Liver (tissue), 3 donors: ENCODE data around the gene BRCA2.

Experiments
- GABPA ChIP-seq, 2 donors: IDR thresholded peaks in 1 of 2; conservative IDR thresholded peaks in 1 of 2; 2 replicates each; pipeline ENCODE4 v1.6.1; 2016; ENCODE audit warnings: antibody characterized with exemption in 2 of 2, mild to moderate bottlenecking in 1 of 2, moderate library complexity in 1 of 2
- JUND ChIP-seq, 2 donors: IDR thresholded peaks; 2 replicates each; pipeline ENCODE4 v1.6.1; 2016; ENCODE audit warnings: antibody characterized with exemption in 2 of 2
- RAD21 ChIP-seq, 2 donors: IDR thresholded peaks; 2 replicates each; pipeline ENCODE4 v1.6.1; 2016; ENCODE audit warnings: antibody characterized with exemption in 2 of 2, mild to moderate bottlenecking in 2 of 2
- TAF1 ChIP-seq: conservative IDR thresholded peaks from 2 replicates; pipeline ENCODE4 v1.6.1; 2016; ENCODE audit warnings: antibody characterized with exemption, mild to moderate bottlenecking
- YY1 ChIP-seq: IDR thresholded peaks from 2 replicates; pipeline ENCODE4 v1.6.1; 2016; ENCODE audit warnings: antibody characterized with exemption, mild to moderate bottlenecking
- TF ChIP-seq, protein P1 (sequence below): fragments of 150-350 bp; IDR thresholded peaks from 2 replicates; pipeline ENCODE4 v1.5.1; 2017; ENCODE audit warnings: improper control_type of control experiment, low read depth, low read length; ENCODE audit not compliant: missing input control
- TF ChIP-seq, protein P2 (sequence below): IDR thresholded peaks from 2 replicates; pipeline ENCODE4 v1.6.1; 2016; ENCODE audit warnings: antibody characterized with exemption, mild to moderate bottlenecking
- TF ChIP-seq, protein P3 (sequence below): IDR thresholded peaks from 2 replicates; pipeline ENCODE4 v1.6.1; 2016; ENCODE audit warnings: antibody characterized with exemption
- donor health status: healthy.
- donor health status: healthy.

DNA sequence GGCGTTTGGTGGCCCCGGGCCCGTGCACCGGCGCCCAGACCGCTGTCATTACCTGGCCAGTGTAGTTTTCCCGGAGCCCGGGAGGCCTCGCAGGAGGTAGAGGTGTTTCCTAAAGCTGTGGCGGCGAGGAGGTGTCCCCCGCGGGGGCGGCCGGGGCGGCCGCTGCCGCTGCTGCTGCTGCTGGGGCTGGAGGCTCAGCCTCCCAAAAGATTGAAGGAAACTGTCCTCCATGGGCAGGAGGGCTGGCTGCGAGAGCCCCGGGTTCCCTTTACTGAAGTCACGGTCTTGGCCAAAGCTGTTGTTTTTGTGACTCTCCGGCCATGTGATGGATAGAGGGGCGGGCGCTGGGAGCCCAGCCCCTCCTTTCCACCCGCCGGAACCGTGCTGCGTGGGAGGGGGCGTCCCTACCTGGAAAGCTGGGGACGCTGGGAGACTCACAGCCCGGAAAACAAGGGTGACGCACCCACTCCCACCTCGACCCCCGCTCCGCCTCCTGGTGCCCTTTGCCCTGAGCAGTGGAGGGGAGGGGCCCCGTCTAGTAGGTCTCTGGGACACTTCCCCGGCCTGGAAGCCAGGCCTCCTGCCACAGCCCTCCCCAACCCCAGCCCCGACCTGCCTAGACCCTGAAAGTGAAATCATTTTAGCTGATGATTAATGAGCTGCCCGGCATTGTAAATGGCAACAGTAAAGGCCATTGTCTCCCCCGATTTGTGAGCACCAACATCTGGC lies 112.7 kb downstream of the BRCA2 start, which contains the start of gene N4BP2L1:
- TF ChIP-seq, protein P1, sequence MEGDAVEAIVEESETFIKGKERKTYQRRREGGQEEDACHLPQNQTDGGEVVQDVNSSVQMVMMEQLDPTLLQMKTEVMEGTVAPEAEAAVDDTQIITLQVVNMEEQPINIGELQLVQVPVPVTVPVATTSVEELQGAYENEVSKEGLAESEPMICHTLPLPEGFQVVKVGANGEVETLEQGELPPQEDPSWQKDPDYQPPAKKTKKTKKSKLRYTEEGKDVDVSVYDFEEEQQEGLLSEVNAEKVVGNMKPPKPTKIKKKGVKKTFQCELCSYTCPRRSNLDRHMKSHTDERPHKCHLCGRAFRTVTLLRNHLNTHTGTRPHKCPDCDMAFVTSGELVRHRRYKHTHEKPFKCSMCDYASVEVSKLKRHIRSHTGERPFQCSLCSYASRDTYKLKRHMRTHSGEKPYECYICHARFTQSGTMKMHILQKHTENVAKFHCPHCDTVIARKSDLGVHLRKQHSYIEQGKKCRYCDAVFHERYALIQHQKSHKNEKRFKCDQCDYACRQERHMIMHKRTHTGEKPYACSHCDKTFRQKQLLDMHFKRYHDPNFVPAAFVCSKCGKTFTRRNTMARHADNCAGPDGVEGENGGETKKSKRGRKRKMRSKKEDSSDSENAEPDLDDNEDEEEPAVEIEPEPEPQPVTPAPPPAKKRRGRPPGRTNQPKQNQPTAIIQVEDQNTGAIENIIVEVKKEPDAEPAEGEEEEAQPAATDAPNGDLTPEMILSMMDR: no peak
- TF ChIP-seq RAD21 (IDR thresholded peaks at IDR 0.05) (peak in 1 of 2 donors; percentile 36), YY1 (peak; percentile 88), TAF1 (peak; percentile 88), GABPA (IDR thresholded peaks at IDR 0.05 in 1 of 2, conservative IDR thresholded peaks at IDR 0.05 in 1 of 2) (peak in 1 of 2 donors; percentile 60), JUND (IDR thresholded peaks at IDR 0.05) (peak; percentile 83 to 94)
- TF ChIP-seq, protein P2, sequence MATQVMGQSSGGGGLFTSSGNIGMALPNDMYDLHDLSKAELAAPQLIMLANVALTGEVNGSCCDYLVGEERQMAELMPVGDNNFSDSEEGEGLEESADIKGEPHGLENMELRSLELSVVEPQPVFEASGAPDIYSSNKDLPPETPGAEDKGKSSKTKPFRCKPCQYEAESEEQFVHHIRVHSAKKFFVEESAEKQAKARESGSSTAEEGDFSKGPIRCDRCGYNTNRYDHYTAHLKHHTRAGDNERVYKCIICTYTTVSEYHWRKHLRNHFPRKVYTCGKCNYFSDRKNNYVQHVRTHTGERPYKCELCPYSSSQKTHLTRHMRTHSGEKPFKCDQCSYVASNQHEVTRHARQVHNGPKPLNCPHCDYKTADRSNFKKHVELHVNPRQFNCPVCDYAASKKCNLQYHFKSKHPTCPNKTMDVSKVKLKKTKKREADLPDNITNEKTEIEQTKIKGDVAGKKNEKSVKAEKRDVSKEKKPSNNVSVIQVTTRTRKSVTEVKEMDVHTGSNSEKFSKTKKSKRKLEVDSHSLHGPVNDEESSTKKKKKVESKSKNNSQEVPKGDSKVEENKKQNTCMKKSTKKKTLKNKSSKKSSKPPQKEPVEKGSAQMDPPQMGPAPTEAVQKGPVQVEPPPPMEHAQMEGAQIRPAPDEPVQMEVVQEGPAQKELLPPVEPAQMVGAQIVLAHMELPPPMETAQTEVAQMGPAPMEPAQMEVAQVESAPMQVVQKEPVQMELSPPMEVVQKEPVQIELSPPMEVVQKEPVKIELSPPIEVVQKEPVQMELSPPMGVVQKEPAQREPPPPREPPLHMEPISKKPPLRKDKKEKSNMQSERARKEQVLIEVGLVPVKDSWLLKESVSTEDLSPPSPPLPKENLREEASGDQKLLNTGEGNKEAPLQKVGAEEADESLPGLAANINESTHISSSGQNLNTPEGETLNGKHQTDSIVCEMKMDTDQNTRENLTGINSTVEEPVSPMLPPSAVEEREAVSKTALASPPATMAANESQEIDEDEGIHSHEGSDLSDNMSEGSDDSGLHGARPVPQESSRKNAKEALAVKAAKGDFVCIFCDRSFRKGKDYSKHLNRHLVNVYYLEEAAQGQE: peak; percentile 57
- TF ChIP-seq, protein P3, sequence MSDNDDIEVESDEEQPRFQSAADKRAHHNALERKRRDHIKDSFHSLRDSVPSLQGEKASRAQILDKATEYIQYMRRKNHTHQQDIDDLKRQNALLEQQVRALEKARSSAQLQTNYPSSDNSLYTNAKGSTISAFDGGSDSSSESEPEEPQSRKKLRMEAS: peak; percentile 89
